A673 (cell line): ENCODE measurements around the gene PCP2. TPM values are rescaled to one million over a fixed set of nuclear protein-coding genes. Genes with fewer than 3 reads are reported as not detected.

ENCODE experiments used
- BruUV-seq: library from RNA; stranded (reverse); fragments of 400-500 nt; replicated peaks from 2 replicates; lab custom pipeline; 2021; lab: Mats Ljungman, UMichigan
- CTCF ChIA-PET: fragments of 300-600 bp; sonication (Branson Sonifier 250); formaldehyde crosslinking; loops from one replicate; lab custom pipeline; 2022; ENCODE audit warnings: antibody characterized with exemption; lab: Charles Lee
- POLR2A ChIA-PET: fragments of 300-600 bp; sonication (Branson Sonifier 250); formaldehyde crosslinking; loops from one replicate; lab custom pipeline; 2022; ENCODE audit warnings: antibody characterized with exemption; ENCODE audit not compliant: low non-redundant PET; lab: Charles Lee
- DNase-seq: peaks from one replicate; pipeline ENCODE4 v3.0.0-alpha.2; 2015; ENCODE audit warnings: low spot score
- H3K27ac ChIP-seq: fragments of 200-600 bp; sonication (generic); 2 replicates; pipeline ENCODE4 v1.5.1; 2016; ENCODE audit warnings: mixed run types, low read depth, mild to moderate bottlenecking, mixed read lengths, antibody characterized with exemption, low read length; ENCODE audit not compliant: poor library complexity, severe bottlenecking
- H3K27me3 ChIP-seq: fragments of 200-600 bp; sonication (generic); replicated peaks from 2 replicates; pipeline ENCODE4 v1.6.1; 2017; ENCODE audit warnings: mixed run types, low read depth, mild to moderate bottlenecking, mixed read lengths, antibody characterized with exemption, low read length; ENCODE audit not compliant: insufficient read depth, poor library complexity
- H3K36me3 ChIP-seq: fragments of 200-600 bp; sonication (generic); 2 replicates; pipeline ENCODE4 v1.6.1; 2016; ENCODE audit warnings: mixed run types, mild to moderate bottlenecking, mixed read lengths, antibody characterized with exemption, low read length; ENCODE audit not compliant: insufficient read depth, poor library complexity, severe bottlenecking
- H3K4me1 ChIP-seq: fragments of 200-600 bp; sonication (generic); 2 replicates; pipeline ENCODE4 v1.6.1; 2017; ENCODE audit warnings: mixed run types, mild to moderate bottlenecking, mixed read lengths, antibody characterized with exemption, low read length; ENCODE audit not compliant: insufficient read depth, poor library complexity, severe bottlenecking
- H3K4me3 ChIP-seq: fragments of 200-600 bp; sonication (generic); 2 replicates; pipeline ENCODE4 v1.5.1; 2016; ENCODE audit warnings: low read depth, mixed run types, mild to moderate bottlenecking, mixed read lengths, low read length; ENCODE audit not compliant: poor library complexity, severe bottlenecking
- H3K9me3 ChIP-seq: fragments of 200-600 bp; sonication (generic); 2 replicates; pipeline ENCODE4 v1.6.1; 2016; ENCODE audit warnings: mixed run types, low read depth, mild to moderate bottlenecking, mixed read lengths, antibody characterized with exemption, low read length; ENCODE audit not compliant: poor library complexity, severe bottlenecking
- CTCF ChIP-seq: fragments of 300-800, 200-600 bp; sonication (generic); conservative IDR thresholded peaks from 2 replicates; pipeline ENCODE4 v1.5.1; 2017; ENCODE audit warnings: low read depth, mild to moderate bottlenecking, antibody characterized with exemption, low read length, moderate library complexity, mixed read lengths
- EZH2 ChIP-seq: fragments of 200-600 bp; sonication (generic); IDR thresholded peaks from 2 replicates; pipeline ENCODE4 v1.6.1; 2017; ENCODE audit warnings: borderline replicate concordance, low read depth, mild to moderate bottlenecking, mixed read lengths, antibody characterized with exemption, low read length; ENCODE audit not compliant: poor library complexity, severe bottlenecking
- intact Hi-C: fragments of 100-400 bp; cut with micrococcal nuclease; formaldehyde crosslinking; loops from one replicate; pipeline ENCODE4 v1.10.0; 2022; ENCODE audit not compliant: unreplicated experiment
- total RNA-seq: library from RNA; stranded (reverse); gene quantifications from 2 replicates; pipeline ENCODE4 v1.2.3, GENCODE V29; 2021

The PCP2 gene
- total RNA-seq, 1 experiment from 2014 or later, result not detected

DNA sequence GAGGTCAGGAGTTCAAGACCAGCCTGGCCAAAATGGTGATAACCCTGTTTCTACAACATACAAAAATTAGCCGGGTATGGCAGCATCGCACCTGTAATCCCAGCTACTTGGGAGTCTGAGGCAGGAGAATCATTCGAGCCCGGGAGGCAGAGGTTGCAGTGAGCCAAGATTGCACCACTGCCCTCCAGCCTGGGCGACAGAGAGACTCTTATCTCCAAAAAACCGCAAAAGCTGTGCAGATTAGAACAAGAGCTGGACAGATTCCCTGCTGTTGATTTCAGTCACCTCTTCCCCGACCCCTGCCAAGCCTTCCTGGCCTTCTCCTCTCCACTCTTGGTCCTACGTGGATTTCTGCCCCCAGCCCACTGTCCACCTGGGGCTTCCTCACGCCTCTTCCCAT lies 29.6 kb downstream of the PCP2 start:
- CTCF ChIA-PET, result no interaction called here

GRCh38 chr19:7602935-7603497 lies 30.5 kb downstream of the PCP2 start:
- Histone ChIP-seq H3K27ac (no peak overlapping the region), H3K27me3 (peaks cover 7% of the 10 kb centered on the region), H3K36me3 (no peaks in the 10 kb centered on the region), H3K9me3 (no peaks in the 10 kb centered on the region), H3K4me3 (no peak overlapping the region), H3K4me1 (no peaks in the 10 kb centered on the region)
- DNase-seq, result no peak
- TF ChIP-seq EZH2 (no peak), CTCF (no peak)
- ChIA-PET POLR2A (no interaction called here), CTCF (no interaction called here)
- no TSS peak for BruUV-seq
- intact Hi-C loops, result no loop called here

More for the DNA sequence above, 29.6 kb downstream of the PCP2 start:
- intact Hi-C loops, result no loop called here
- H3K27ac ChIP-seq, result no peak overlapping the region
- H3K36me3 ChIP-seq, result no peaks in the 10 kb centered on the region
- DNase-seq, result no peak
- H3K9me3 ChIP-seq, result no peaks in the 10 kb centered on the region
- H3K4me3 ChIP-seq, result no peak overlapping the region
- POLR2A ChIA-PET, result no interaction called here
- no TSS peak for BruUV-seq
- no peaks in the 10 kb centered on the region for H3K4me1 ChIP-seq
- TF ChIP-seq CTCF, result no peak
- no peak for TF ChIP-seq EZH2
- no peaks in the 10 kb centered on the region for H3K27me3 ChIP-seq

DNA sequence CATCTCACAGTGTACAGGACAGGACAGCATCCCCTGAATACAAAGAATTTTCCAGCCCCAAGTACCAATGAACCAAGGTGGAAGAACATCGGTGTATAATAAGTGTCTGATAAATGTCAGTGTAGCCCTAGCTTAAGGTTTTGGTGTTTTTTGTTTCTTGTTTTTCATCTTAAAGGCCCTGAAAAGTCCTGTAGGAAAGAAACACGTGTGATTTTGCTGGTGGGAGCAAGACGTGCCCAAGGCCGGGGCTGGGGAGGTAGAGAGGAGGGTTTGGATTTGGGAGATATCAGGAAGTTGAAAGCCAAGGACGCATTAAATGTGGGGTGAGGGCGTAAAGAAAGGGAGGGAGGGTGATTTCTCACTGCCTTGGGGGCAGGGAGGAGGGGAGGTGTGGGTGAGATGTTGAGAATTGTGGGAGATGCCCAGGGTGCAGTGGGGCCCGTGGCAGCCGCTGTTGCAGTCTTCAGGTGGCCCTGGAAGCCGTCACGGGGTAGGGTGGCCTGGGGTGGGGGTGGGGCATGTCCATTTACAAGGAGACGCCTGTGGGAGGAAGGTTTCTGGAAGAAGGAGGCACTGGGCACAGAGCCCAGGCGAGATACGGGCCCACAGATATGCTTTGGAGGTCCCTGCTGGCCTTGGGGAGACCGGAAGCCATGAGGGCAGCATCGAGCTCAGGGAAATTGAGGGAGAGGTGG lies 31.1 kb downstream of the PCP2 start:
- DNase-seq, result no peak
- H3K4me3 ChIP-seq, result no peak overlapping the region
- no peaks in the 10 kb centered on the region for H3K36me3 ChIP-seq
- TF ChIP-seq CTCF, result no peak
- ChIA-PET POLR2A (no interaction called here), CTCF (interaction anchor here (1.0 kb wide), 1 partner anchor 34 kb away, joined by 13 read pairs; no protein-coding TSS in a partner anchor)
- H3K4me1 ChIP-seq, result no peaks in the 10 kb centered on the region
- no peaks in the 10 kb centered on the region for H3K9me3 ChIP-seq
- no TSS peak for BruUV-seq
- peaks cover 13% of the 10 kb centered on the region for H3K27me3 ChIP-seq
- intact Hi-C loops, result no loop called here
- no peak overlapping the region for H3K27ac ChIP-seq
